Measurements from ENCODE around the gene PDLIM1. TPM values are rescaled to one million over a fixed set of nuclear protein-coding genes. Genes with fewer than 3 reads are reported as not detected.

The PDLIM1 gene, protein sequence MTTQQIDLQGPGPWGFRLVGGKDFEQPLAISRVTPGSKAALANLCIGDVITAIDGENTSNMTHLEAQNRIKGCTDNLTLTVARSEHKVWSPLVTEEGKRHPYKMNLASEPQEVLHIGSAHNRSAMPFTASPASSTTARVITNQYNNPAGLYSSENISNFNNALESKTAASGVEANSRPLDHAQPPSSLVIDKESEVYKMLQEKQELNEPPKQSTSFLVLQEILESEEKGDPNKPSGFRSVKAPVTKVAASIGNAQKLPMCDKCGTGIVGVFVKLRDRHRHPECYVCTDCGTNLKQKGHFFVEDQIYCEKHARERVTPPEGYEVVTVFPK
- 115 and 123 TPM in 2 replicates for total RNA-seq (2021)
- long read RNA-seq, transcript PDLIM1-202 (6 exons, 850 nt): minor isoform, 19 of 1,158 reads
- long read RNA-seq, transcript PDLIM1-201 (7 exons, 1,452 nt): major isoform, 1,103 of 1,158 reads
- long read RNA-seq, partial matches to known transcripts: 9 of 1,158 reads
- long read RNA-seq, other reads (novel, unspliced or antisense): 27 of 1,158 reads

- Histone ChIP-seq H4K20me1 (ENCODE audit: control insufficient read depth, insufficient read depth, insufficient read length) (no peaks in the 10 kb centered on the region), H3K23ac (ENCODE audit: insufficient read length, low read depth, low read length) (no peak within 1 kb of the TSS), H2AFZ (ENCODE audit: low read length) (no peak within 1 kb of the TSS), H2BK5ac (ENCODE audit: insufficient read length, low read length) (no peak within 1 kb of the TSS), H2BK20ac (ENCODE audit: low read depth, low read length, poor library complexity, severe bottlenecking) (no peak within 1 kb of the TSS), H3K56ac (ENCODE audit: insufficient read length, low read depth, low read length) (no peak within 1 kb of the TSS), H3K9me3 (ENCODE audit: control insufficient read depth, low read depth, low read length) (no peaks in the 10 kb centered on the region), H3K4me2 (ENCODE audit: insufficient read depth, insufficient read length, low read length) (peak within 1 kb of the TSS; percentile 94), H2BK15ac (ENCODE audit: low read depth, low read length) (no peak within 1 kb of the TSS), H2AK5ac (ENCODE audit: insufficient read length, low read length) (no peak within 1 kb of the TSS), H3T11ph (ENCODE audit: low read length) (no peak within 1 kb of the TSS), H3K4me1 (ENCODE audit: insufficient read depth, low read length) (0 out of 2 replicates have a peak, but pooled peaks cover 5% of the 10 kb centered on the region), H3K27me3 (ENCODE audit: insufficient read depth, low read length) (no peaks in the 10 kb centered on the region), H4K91ac (ENCODE audit: insufficient read length, low read depth, low read length) (no peak within 1 kb of the TSS), H2BK120ac (ENCODE audit: low read depth, low read length, poor library complexity, severe bottlenecking) (no peak within 1 kb of the TSS), H3K27ac (ENCODE audit: insufficient read length, low read depth, low read length) (no peak within 1 kb of the TSS), H4K5ac (ENCODE audit: insufficient read length, low read depth, low read length) (no peak within 1 kb of the TSS), H3K18ac (ENCODE audit: insufficient read length, low read depth, low read length) (peak within 1 kb of the TSS; percentile 27), H3K79me1 (ENCODE audit: insufficient read depth, low read depth, low read length, poor library complexity, severe bottlenecking) (no peaks in the 10 kb centered on the region), H2BK12ac (ENCODE audit: insufficient read length, low read depth, low read length) (no peak within 1 kb of the TSS), H3K9ac (ENCODE audit: extremely low read depth, insufficient read length, low read length) (peak within 1 kb of the TSS; percentile 86), H3K23me2 (ENCODE audit: insufficient read length, low read depth, low read length, poor library complexity, severe bottlenecking) (peaks cover 12% of the 10 kb centered on the region), H3K79me2 (ENCODE audit: insufficient read depth, low read length) (peaks cover 17% of the 10 kb centered on the region; the same call in 1 of the 2 replicates), H4K8ac (replicated peaks; ENCODE audit: insufficient read length, low read depth, low read length) (no peak within 1 kb of the TSS), H3K14ac (ENCODE audit: insufficient read depth, low read length) (peak within 1 kb of the TSS; percentile 97), H3K4ac (ENCODE audit: low read depth, low read length) (no peak within 1 kb of the TSS; the same call in 1 of the 2 replicates)
- peaks cover 44% of the 10 kb centered on the region for H3K27me3 Mint-ChIP-seq (ENCODE audit: low read depth)
- peaks cover 53 to 54% of the 10 kb centered on the region in 2 experiments for H3K4me1 Mint-ChIP-seq
- whole genome bisulfite sequencing (ENCODE audit: extremely low coverage, insufficient read length, low lambda C conversion rate): no CpG with 5 or more reads among the region's 119 CpGs
- peak within 1 kb of the TSS; percentile 88 to 93 for H3K4me3 Mint-ChIP-seq
- peaks cover 0 to 9% (median 3%) of the 10 kb centered on the region in 3 experiments; a peak in 4 of 7 replicates for H3K36me3 Mint-ChIP-seq (ENCODE audit: insufficient read depth in 1 of 3, low read depth in 3 of 3)
- H3K9me3 Mint-ChIP-seq: no peaks in the 10 kb centered on the region
- H3K27ac Mint-ChIP-seq: peak within 1 kb of the TSS in 1 of 3 experiments; percentile 68; a peak in 4 of 7 replicates
- DNase-seq: peak; percentile 67
- TF ChIP-seq, protein P1, sequence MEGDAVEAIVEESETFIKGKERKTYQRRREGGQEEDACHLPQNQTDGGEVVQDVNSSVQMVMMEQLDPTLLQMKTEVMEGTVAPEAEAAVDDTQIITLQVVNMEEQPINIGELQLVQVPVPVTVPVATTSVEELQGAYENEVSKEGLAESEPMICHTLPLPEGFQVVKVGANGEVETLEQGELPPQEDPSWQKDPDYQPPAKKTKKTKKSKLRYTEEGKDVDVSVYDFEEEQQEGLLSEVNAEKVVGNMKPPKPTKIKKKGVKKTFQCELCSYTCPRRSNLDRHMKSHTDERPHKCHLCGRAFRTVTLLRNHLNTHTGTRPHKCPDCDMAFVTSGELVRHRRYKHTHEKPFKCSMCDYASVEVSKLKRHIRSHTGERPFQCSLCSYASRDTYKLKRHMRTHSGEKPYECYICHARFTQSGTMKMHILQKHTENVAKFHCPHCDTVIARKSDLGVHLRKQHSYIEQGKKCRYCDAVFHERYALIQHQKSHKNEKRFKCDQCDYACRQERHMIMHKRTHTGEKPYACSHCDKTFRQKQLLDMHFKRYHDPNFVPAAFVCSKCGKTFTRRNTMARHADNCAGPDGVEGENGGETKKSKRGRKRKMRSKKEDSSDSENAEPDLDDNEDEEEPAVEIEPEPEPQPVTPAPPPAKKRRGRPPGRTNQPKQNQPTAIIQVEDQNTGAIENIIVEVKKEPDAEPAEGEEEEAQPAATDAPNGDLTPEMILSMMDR (conservative IDR thresholded peaks at IDR 0.05): peak; percentile 41; the same call in 2 of the 3 replicates
Measured at GRCh38 chr10:95290461-95291364, at the start of gene PDLIM1. TSS of gene PDLIM1 (minus strand) at chr10:95291003. CDS start at chr10:95290915, 88 bp downstream.
